ENCODE measurements around the gene OR4K15.
"Not testable (repeated sequence)": the region's sequence is repeated elsewhere in the genome, so short reads cannot be mapped to it uniquely, and the experiment has no call there.

The OR4K15 gene

GRCh38 chr14:19975291-19975690 is at the start of gene OR4K15:
OR4K15 (plus strand) TSS chr14:19975591; CDS start chr14:19975591, 0 bp downstream.
- DNase-seq = no peak

GRCh38 chr14:19930617-19931016 is 44.8 kb upstream of the OR4K15 start, which contains the start of gene OR4K1:
OR4K1 (plus strand) TSS chr14:19930917; CDS start chr14:19935667, 4,750 bp downstream.
- DNase-seq = no peak

GRCh38 chr14:19941668-19942067 is 33.7 kb upstream of the OR4K15 start:
- no peak for DNase-seq

GRCh38 chr14:19947413-19948090 is 27.8 kb upstream of the OR4K15 start:
- no peak for DNase-seq

- DNase-seq = no peak
Observed at GRCh38 chr14:19949218-19949617, 26.2 kb upstream of the OR4K15 start.

GRCh38 chr14:19969735-19970134 is 5.7 kb upstream of the OR4K15 start:
- DNase-seq = not testable (repeated sequence)

- no peak for DNase-seq
Observed at GRCh38 chr14:19974844-19975243, 547 bp upstream of the OR4K15 start.

GRCh38 chr14:19993438-19993837 is 18.0 kb downstream of the OR4K15 start:
- DNase-seq = no peak

GRCh38 chr14:20001863-20002262 is 26.5 kb downstream of the OR4K15 start, which contains the start of gene OR4Q2:
OR4Q2 (plus strand) TSS chr14:20002163.
- DNase-seq = no peak

- no peak for DNase-seq
Observed at GRCh38 chr14:20002319-20002718, 26.9 kb downstream of the OR4K15 start.

GRCh38 chr14:20008156-20008555 is 32.8 kb downstream of the OR4K15 start:
- DNase-seq = no peak

- DNase-seq = no peak
Observed at GRCh38 chr14:20019257-20019865, 44.0 kb downstream of the OR4K15 start, which contains the start of gene OR4K14. OR4K14 (minus strand) TSS chr14:20019307; CDS start chr14:20015193, 4,114 bp downstream.
